ENCODE data around the gene NDUFS8.

Gene NDUFS8

DNA sequence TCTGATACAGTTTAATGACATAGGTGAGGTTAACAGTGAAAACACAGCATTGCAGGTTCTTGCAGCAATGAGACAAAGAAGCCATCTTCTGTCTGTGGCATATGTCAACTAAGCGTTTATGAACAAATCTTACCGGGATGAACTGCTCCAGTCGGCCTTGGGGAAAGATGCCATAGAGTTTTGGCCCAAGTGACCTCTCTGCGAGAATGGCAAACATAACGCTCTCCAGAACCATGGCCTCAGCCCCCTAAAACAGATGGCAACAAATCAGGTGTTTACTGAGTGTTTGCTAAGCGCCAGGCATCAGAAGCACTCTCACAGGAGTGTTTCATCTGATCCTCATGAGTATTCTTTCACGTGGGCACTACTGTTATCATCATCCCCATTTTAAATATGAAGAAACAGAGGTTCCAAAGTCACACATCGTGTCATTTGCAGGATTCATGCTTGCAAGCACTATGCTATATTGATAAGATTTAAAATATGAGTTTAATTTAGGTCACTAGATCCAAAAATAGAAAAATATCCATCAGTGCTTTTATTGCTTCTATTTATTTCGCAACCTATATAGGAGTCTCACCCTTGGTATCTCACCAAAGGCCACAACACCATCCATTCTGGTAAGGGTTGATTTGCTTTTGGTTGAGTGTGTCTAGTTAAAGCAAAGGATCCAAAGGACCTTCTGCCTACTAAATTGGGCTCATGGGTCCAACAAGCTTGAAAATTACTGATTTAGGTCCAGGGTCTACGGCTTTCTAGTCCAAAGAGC, 44.3 kb downstream of the NDUFS8 start:
- FAIRE-seq: no peak
- no peak for DNase-seq (ENCODE audit: insufficient read length, low spot score)

DNA sequence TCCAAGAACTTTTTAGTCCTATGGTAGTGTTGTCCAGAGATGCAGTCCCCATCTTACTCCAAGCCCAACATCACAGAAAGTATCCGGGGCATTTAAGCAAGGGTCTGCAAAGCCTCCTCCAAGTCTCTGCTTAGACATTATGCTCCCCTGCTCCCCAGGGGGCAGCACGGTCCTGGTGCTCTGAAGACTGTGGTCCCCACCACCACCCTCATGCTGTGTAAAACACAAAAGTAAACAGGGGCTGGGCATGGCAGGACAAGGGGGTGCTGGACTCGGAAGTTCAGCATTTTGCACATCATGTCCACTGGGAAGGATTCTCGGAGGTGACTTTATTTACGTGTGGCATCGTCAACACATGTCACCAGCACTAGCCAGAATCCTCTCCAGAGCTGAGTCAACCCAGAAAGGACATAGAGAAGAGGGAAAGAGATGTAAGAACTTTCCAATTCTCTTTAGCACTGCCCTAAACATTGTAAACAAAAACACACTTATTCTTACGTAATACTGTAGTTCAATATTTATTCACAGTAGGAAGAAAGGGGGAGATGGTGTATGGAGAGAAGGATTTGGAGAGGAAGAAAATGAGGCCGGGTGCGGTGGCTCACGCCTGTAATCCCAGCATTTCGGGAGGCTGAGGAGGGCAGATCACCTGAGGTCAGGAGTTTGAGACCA, 46.0 kb downstream of the NDUFS8 start:
- DNase-seq (ENCODE audit: insufficient read length, low spot score): no peak
- FAIRE-seq: no peak

DNA sequence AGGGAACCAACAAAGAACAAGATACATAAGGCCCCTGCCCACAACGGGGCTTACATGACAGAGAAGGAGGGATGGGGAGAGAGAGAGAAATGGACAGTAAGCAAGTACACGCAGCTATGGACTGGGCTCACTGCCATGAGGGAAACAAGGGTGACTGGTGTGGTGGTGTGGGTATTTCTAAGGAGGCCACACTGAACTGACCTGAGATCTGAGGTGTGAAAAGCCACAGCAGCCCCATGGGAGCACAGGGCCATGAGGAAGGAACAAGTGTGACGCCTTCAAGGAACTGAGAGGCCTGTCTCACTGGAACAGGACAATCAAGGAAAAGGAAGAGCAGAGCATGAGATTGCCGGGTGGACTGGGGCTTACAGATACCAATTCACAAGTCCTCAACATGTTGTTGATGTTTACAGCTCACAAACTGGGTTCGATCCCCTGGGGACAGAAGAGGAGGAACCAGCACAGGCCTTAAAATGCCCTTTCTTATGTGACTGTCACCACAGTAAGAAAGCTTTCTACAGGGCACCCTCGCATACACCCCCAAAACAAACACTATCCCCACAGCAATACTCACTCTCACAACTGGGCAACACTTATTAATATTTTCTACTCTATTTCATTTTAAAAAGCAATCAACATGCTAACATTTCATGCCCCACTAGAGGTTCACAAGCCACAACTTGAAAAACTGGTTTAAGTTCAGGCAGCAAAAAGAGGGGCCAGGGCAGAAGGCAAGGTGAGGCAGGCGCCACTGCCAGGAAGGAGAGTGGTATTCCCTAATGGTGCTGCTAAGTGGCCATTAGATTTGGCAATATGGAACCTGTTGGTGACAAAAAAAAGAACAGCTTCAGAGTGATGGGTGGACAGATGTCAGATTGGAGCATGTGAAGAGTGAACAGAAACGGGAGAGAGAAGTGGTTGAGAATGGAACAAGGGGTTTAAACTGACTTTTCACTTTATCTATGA, 47.4 kb downstream of the NDUFS8 start:
- DNase-seq (ENCODE audit: insufficient read length, low spot score): no peak
- FAIRE-seq: no peak

DNA sequence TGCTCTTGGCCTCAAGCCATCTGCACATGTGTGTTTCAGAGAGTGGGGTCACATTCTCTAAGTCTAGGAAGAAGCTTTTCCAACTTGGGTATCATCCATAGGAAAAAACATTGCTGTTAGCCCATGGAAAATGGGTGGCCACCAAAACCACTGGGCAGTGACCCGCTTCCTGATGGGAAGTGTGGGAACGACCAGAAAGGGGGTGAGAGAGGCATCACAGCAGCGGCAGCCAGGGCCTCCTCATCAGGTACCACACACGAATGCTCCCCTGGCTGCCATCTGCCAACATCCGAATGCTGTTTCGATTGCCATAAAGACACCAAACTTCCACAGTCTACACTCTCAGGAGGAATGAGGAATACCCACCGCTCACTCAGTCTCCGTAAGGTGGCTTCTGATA, 50.4 kb downstream of the NDUFS8 start:
- no peak for DNase-seq (ENCODE audit: insufficient read length, low spot score)
- no peak for FAIRE-seq

DNA sequence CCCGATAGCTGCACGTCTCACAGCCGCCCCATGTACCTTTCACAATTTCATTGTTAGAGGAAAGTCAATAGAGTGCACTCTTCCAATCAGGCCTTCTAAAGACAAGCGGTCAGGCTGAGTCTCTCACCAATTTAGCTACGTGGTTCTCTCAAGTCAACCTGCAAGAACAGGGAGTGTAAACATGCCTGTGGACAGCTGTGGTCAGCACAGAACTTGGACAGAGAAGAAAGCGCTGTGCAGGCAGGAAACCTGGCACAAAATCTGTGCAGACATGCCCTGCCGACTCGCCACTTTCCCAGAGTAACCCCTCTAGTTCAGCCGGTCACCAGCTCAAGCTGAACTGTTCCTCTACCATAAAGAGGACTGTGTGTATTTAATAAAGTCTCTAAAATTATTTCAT, 51.2 kb downstream of the NDUFS8 start:
- DNase-seq (ENCODE audit: insufficient read length, low spot score) (no peak), FAIRE-seq (no peak)

DNA sequence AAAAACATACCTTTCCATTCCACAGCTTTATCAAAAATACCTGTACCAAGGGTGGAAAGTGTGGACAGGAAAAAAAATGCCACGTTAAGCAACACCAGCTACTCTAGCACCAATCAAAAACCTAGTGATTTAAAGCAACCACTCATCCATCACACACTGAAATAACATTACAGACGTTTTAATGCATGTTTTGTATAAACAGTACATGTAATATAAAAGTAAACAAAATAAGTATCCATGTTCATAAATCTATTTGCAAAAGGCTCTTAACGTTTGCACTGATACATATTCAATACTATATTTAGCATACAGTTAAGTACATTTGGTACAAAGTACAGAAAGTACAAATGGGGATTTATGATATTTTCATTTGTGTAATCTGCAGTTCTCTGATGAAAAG, 52.0 kb downstream of the NDUFS8 start:
- no peak for FAIRE-seq
- DNase-seq (ENCODE audit: insufficient read length, low spot score): no peak

DNA sequence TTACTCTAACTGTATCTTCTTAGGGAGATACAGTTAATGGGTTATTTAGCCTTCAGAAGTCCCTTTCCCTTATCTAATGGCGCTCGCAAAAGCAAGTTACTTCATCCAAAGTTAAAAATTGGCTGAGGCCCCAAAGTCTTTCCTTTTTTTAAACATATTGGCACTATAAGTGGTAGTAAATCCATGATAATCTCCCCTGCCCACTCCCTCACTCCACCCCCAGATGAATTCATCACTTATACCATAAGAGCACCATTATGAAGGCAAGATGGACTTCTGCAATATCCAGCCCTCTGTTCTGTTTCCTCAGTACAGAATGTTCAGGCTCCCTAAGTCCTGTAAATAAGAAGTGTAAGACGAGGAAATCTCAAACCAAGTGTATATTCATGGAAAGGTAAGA, 53.0 kb downstream of the NDUFS8 start:
- FAIRE-seq: no peak
- no peak for DNase-seq (ENCODE audit: insufficient read length, low spot score)
